ENCODE data around the gene BAG5. TPM values are rescaled to one million over a fixed set of nuclear protein-coding genes. Genes with fewer than 3 reads are reported as not detected.

The BAG5 gene
- total RNA-seq, 1 donor, result 30.8 TPM

DNA sequence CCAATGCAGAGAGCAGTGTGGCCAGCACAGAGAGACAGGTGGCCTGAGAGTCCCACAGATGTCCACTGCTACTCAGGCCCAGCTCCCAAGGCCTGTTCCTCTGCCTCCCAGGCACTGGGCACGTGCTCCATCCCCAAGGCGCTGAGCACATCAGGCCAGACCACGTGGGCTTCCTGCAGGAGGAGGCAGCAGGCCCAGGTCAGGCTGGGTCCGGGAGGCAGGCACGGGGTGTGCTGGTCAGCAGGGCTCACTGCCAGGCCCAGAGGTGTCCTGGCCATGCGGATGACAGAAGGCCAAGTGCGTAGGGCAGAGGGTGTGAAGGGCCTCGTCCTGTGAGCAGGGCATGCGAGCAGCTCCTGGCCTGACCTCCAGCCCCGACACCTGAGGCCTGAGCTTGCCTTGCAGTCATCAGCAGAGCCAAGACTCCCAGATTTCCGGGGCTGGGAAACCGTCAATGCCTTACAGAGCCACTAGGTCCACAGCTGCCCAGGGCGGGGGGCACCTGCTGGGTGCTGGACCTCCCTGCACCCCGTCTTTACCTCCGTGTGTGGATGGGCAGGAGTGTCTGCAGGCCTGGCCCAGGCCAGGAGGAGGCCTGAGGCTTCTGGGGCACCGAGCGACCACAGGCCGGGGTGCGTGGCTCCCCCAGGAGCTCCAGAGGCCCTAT is 18.6 kb downstream of the BAG5 start:
- TF ChIP-seq, protein P1, sequence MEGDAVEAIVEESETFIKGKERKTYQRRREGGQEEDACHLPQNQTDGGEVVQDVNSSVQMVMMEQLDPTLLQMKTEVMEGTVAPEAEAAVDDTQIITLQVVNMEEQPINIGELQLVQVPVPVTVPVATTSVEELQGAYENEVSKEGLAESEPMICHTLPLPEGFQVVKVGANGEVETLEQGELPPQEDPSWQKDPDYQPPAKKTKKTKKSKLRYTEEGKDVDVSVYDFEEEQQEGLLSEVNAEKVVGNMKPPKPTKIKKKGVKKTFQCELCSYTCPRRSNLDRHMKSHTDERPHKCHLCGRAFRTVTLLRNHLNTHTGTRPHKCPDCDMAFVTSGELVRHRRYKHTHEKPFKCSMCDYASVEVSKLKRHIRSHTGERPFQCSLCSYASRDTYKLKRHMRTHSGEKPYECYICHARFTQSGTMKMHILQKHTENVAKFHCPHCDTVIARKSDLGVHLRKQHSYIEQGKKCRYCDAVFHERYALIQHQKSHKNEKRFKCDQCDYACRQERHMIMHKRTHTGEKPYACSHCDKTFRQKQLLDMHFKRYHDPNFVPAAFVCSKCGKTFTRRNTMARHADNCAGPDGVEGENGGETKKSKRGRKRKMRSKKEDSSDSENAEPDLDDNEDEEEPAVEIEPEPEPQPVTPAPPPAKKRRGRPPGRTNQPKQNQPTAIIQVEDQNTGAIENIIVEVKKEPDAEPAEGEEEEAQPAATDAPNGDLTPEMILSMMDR (IDR thresholded peaks at IDR 0.05; ENCODE audit: extremely low read depth, low read depth, low read length), result no peak
- Histone ChIP-seq H3K79me2 (ENCODE audit: insufficient read depth, low read length) (peaks cover 2% of the 10 kb centered on the region), H3K4me2 (ENCODE audit: insufficient read depth, low read length) (no peak overlapping the region), H3K36me3 (ENCODE audit: insufficient read depth, low read length) (no peaks in the 10 kb centered on the region), H3K4me3 (ENCODE audit: insufficient read depth, low read length) (no peak overlapping the region), H3K4me1 (ENCODE audit: insufficient read depth, low read length) (peaks cover 26% of the 10 kb centered on the region), H2AFZ (ENCODE audit: low read length) (no peak overlapping the region), H3K27ac (ENCODE audit: low read depth, low read length) (no peak overlapping the region), H4K20me1 (ENCODE audit: insufficient read depth, low read length) (peaks cover 15% of the 10 kb centered on the region), H3K9me3 (ENCODE audit: low read depth, low read length) (no peaks in the 10 kb centered on the region), H3K27me3 (ENCODE audit: insufficient read depth, low read length) (no peaks in the 10 kb centered on the region)
- DNase-seq (ENCODE audit: insufficient read length, low spot score, missing footprints), result peak; percentile 67

DNA sequence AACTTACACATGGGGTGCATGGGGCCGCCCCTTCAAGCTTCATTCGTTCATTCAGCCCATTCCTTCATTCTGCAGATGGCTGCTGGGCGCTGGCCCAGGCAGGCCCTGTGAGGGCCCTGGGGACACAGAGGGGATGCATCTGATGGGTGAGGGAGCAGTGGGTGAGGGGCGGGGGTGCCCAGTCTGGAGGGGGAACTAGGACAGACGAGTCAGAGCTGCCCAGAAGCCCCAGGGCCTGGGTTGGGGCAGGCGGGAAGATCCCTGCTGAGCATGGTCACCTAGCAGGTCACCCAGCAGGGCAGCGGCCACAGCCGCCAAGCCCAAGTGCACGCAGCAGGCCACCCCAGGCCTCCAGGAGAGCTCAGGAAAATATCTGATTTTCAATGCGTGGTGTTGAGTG is 19.3 kb downstream of the BAG5 start:
- H3K4me3 ChIP-seq (ENCODE audit: insufficient read depth, low read length), result no peak overlapping the region
- H3K4me1 ChIP-seq (ENCODE audit: insufficient read depth, low read length), result peaks cover 33% of the 10 kb centered on the region
- DNase-seq (ENCODE audit: insufficient read length, low spot score, missing footprints), result peak; percentile 45
- peaks cover 11% of the 10 kb centered on the region for H4K20me1 ChIP-seq (ENCODE audit: insufficient read depth, low read length)
- H2AFZ ChIP-seq (ENCODE audit: low read length), result no peak overlapping the region
- H3K79me2 ChIP-seq (ENCODE audit: insufficient read depth, low read length), result peaks cover 2% of the 10 kb centered on the region
- H3K4me2 ChIP-seq (ENCODE audit: insufficient read depth, low read length), result no peak overlapping the region
- no peaks in the 10 kb centered on the region for H3K36me3 ChIP-seq (ENCODE audit: insufficient read depth, low read length)
- no peaks in the 10 kb centered on the region for H3K9me3 ChIP-seq (ENCODE audit: low read depth, low read length)
- TF ChIP-seq, protein P1 (IDR thresholded peaks at IDR 0.05; ENCODE audit: extremely low read depth, low read depth, low read length), result no peak
- no peak overlapping the region for H3K27ac ChIP-seq (ENCODE audit: low read depth, low read length)
- no peaks in the 10 kb centered on the region for H3K27me3 ChIP-seq (ENCODE audit: insufficient read depth, low read length)

DNA sequence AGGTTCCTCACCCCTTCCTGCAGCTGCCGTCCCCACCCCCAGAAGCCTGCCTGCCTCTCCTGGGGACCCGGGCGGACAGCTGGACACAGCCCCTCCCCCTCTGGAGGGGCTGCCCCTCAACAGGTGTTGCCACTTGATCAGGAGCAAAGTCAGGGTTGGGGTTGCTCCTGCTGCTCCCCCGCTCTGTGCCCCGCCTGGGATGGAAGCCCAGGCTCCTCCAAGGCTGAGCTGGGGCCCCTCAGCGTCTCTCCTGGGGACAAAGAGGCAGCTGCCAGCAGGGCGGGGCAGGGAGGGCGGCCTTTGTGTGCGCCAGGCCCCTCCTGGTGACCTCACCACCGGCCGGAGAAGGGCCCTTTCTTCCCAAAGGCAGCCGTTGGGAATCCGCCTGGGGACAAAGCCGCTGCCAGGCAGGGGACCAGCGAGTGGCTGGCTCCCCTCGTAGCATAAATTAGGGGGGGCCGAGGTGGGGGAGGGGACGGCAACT is 19.8 kb downstream of the BAG5 start:
- Histone ChIP-seq H3K27me3 (ENCODE audit: insufficient read depth, low read length) (no peaks in the 10 kb centered on the region), H3K4me3 (ENCODE audit: insufficient read depth, low read length) (no peak overlapping the region), H2AFZ (ENCODE audit: low read length) (no peak overlapping the region), H3K36me3 (ENCODE audit: insufficient read depth, low read length) (no peaks in the 10 kb centered on the region), H3K4me1 (ENCODE audit: insufficient read depth, low read length) (peaks cover 33% of the 10 kb centered on the region), H3K27ac (ENCODE audit: low read depth, low read length) (no peak overlapping the region), H3K4me2 (ENCODE audit: insufficient read depth, low read length) (no peak overlapping the region), H3K9me3 (ENCODE audit: low read depth, low read length) (no peaks in the 10 kb centered on the region), H4K20me1 (ENCODE audit: insufficient read depth, low read length) (peaks cover 11% of the 10 kb centered on the region), H3K79me2 (ENCODE audit: insufficient read depth, low read length) (peaks cover 2% of the 10 kb centered on the region)
- TF ChIP-seq, protein P1 (IDR thresholded peaks at IDR 0.05; ENCODE audit: extremely low read depth, low read depth, low read length), result no peak
- DNase-seq (ENCODE audit: insufficient read length, low spot score, missing footprints), result peak; percentile 93

DNA sequence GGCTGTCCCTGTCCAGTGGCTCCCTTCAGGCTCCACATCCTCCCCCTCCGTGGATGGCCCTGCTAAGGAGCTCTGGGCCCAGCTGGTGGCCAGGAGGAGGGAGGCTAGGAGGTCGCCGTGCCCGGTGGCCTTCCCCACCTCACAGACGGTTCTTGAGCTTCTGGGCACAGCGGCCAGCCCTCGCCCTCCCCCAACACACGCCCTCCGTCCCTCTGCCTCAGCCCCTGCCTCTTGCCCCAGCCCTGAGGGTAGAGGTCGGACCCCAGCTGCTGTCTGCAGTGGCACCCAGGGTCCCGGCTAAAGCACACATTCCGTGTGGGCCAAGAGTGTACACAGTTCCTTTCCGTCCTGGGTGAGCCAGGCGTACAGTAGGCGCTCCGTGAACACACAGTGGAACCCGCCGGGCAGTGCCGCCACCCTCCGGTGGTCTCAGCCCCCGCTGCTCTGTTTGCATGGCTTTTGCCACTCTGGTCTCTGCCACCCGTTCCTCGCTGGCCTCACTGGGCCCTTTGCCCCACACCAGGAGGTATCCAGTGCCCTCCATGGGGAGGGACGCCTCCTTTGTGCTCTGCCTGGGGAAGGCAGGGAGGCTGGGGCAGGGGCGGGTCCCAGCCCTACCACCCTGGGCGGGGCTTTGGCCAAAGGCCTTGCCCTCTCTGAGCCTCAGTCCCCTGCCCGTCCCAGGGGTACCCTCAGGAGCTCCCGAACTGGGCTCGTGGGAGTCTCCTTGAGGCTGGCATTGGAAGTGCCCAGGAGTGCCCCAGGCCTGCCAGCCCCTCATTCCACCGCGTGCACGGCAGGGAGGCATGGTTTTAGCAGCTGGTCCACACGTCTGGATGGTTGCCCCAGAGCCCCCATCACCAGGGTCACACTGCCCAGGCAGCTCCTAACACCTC is 20.5 kb downstream of the BAG5 start:
- no peaks in the 10 kb centered on the region for H3K36me3 ChIP-seq (ENCODE audit: insufficient read depth, low read length)
- H3K79me2 ChIP-seq (ENCODE audit: insufficient read depth, low read length), result peaks cover 1% of the 10 kb centered on the region
- no peak overlapping the region for H3K4me2 ChIP-seq (ENCODE audit: insufficient read depth, low read length)
- peaks cover 8% of the 10 kb centered on the region for H4K20me1 ChIP-seq (ENCODE audit: insufficient read depth, low read length)
- H3K27ac ChIP-seq (ENCODE audit: low read depth, low read length), result no peak overlapping the region
- no peak overlapping the region for H2AFZ ChIP-seq (ENCODE audit: low read length)
- TF ChIP-seq, protein P1 (IDR thresholded peaks at IDR 0.05; ENCODE audit: extremely low read depth, low read depth, low read length), result no peak
- DNase-seq (ENCODE audit: insufficient read length, low spot score, missing footprints), result peak; percentile 65
- no peaks in the 10 kb centered on the region for H3K9me3 ChIP-seq (ENCODE audit: low read depth, low read length)
- H3K27me3 ChIP-seq (ENCODE audit: insufficient read depth, low read length), result no peaks in the 10 kb centered on the region
- no peak overlapping the region for H3K4me3 ChIP-seq (ENCODE audit: insufficient read depth, low read length)
- H3K4me1 ChIP-seq (ENCODE audit: insufficient read depth, low read length), result peaks cover 33% of the 10 kb centered on the region

All from osteoblast (primary cell).